RPMI7951 (cell line): ENCODE data around the gene ZNF619. TPM values are rescaled to one million over a fixed set of nuclear protein-coding genes. Genes with fewer than 3 reads are reported as not detected.
"Not testable (repeated sequence)": the region's sequence is repeated elsewhere in the genome, so short reads cannot be mapped to it uniquely, and the experiment has no call there.

Source experiments
- DNase-seq: peaks from one replicate; pipeline ENCODE4 v3.0.0-alpha.2; 2012; ENCODE audit warnings: low read depth
- total RNA-seq: library from RNA; depleted of rRNA; stranded (reverse); fragments of >200 nt; shearing (Covaris generic); gene quantifications from 2 replicates; pipeline ENCODE4 v1.2.3, GENCODE V29; 2014; rRNA removed

The ZNF619 gene
- 6.3 and 7.6 TPM in 2 replicates for total RNA-seq

GRCh38 chr3:40476478-40477470 lies at the start of gene ZNF619:
Gene ZNF619, plus strand, starts transcription at chr3:40477122. Its CDS starts 858 bp downstream, at chr3:40477980.
- peak; percentile 80 for DNase-seq

GRCh38 chr3:40432793-40433192 lies 44.1 kb upstream of the ZNF619 start:
- DNase-seq: peak; percentile 8

- DNase-seq: no peak
Observed at GRCh38 chr3:40437889-40438288, 39.0 kb upstream of the ZNF619 start.

- no peak for DNase-seq
Observed at GRCh38 chr3:40445062-40445461, 31.9 kb upstream of the ZNF619 start.

GRCh38 chr3:40445880-40446279 lies 31.0 kb upstream of the ZNF619 start:
- no peak for DNase-seq

- no peak for DNase-seq
Observed at GRCh38 chr3:40450438-40450837, 26.5 kb upstream of the ZNF619 start.

- DNase-seq: no peak
Observed at GRCh38 chr3:40451551-40451950, 25.4 kb upstream of the ZNF619 start.

GRCh38 chr3:40452057-40452456 lies 24.9 kb upstream of the ZNF619 start:
- no peak for DNase-seq

- DNase-seq: no peak
Observed at GRCh38 chr3:40452562-40452875, 24.4 kb upstream of the ZNF619 start.

GRCh38 chr3:40452876-40453730 lies 23.8 kb upstream of the ZNF619 start:
- peak; percentile 99 for DNase-seq

- no peak for DNase-seq
Observed at GRCh38 chr3:40453933-40454332, 23.0 kb upstream of the ZNF619 start.

GRCh38 chr3:40455328-40455727 lies 21.6 kb upstream of the ZNF619 start:
- DNase-seq: no peak

- DNase-seq: no peak
Observed at GRCh38 chr3:40456279-40456939, 20.5 kb upstream of the ZNF619 start.

GRCh38 chr3:40456940-40457823 lies 19.7 kb upstream of the ZNF619 start, which contains the start of gene RPL14:
Gene RPL14, plus strand, starts transcription at chr3:40457339. Its CDS starts 133 bp downstream, at chr3:40457472.
- peak; percentile 95 for DNase-seq

- DNase-seq: no peak
Observed at GRCh38 chr3:40458473-40458872, 18.4 kb upstream of the ZNF619 start.

GRCh38 chr3:40460481-40460880 lies 16.4 kb upstream of the ZNF619 start:
- not testable (repeated sequence) for DNase-seq

- no peak for DNase-seq
Observed at GRCh38 chr3:40461161-40461560, 15.8 kb upstream of the ZNF619 start.

- DNase-seq: not testable (repeated sequence)
Observed at GRCh38 chr3:40462838-40463237, 14.1 kb upstream of the ZNF619 start.

- DNase-seq: no peak
Observed at GRCh38 chr3:40463579-40463978, 13.3 kb upstream of the ZNF619 start.

- DNase-seq: no peak
Observed at GRCh38 chr3:40464339-40465110, 12.4 kb upstream of the ZNF619 start.
